HG03025 (cell line): ENCODE measurements around the gene MAPK12.
"Not testable (repeated sequence)": the region's sequence is repeated elsewhere in the genome, so short reads cannot be mapped to it uniquely, and the experiment has no call there.

Source experiments
- ATAC-seq: cut with Tn5 transposase; IDR thresholded peaks from one replicate; pipeline ENCODE4 v1.9.1; 2021; ENCODE audit warnings: mild to moderate bottlenecking, moderate library complexity; ENCODE audit not compliant: unreplicated experiment, low FRiP score

The MAPK12 gene

GRCh38 chr22:50282361-50283155, 21.1 kb upstream of the MAPK12 start:
- no peak for ATAC-seq

- ATAC-seq: no peak
Measured at GRCh38 chr22:50281957-50282356, 20.5 kb upstream of the MAPK12 start.

- ATAC-seq: no peak
Measured at GRCh38 chr22:50281384-50281760, 19.9 kb upstream of the MAPK12 start.

- no peak for ATAC-seq
Measured at GRCh38 chr22:50280708-50281383, 19.4 kb upstream of the MAPK12 start.

GRCh38 chr22:50280022-50280707, 18.7 kb upstream of the MAPK12 start:
- no peak for ATAC-seq

GRCh38 chr22:50278956-50279619, 17.6 kb upstream of the MAPK12 start:
- no peak for ATAC-seq

GRCh38 chr22:50278461-50278860, 17.0 kb upstream of the MAPK12 start:
- ATAC-seq: no peak

GRCh38 chr22:50277761-50278160, 16.3 kb upstream of the MAPK12 start:
- ATAC-seq: no peak

GRCh38 chr22:50276143-50276542, 14.7 kb upstream of the MAPK12 start:
- peak; percentile 65 for ATAC-seq

GRCh38 chr22:50275181-50276055, 13.9 kb upstream of the MAPK12 start:
- ATAC-seq: no peak

GRCh38 chr22:50274771-50275170, 13.3 kb upstream of the MAPK12 start:
- ATAC-seq: no peak

- no peak for ATAC-seq
Measured at GRCh38 chr22:50274311-50274710, 12.8 kb upstream of the MAPK12 start.

GRCh38 chr22:50273781-50274180, 12.3 kb upstream of the MAPK12 start:
- not testable (repeated sequence) for ATAC-seq

- not testable (repeated sequence) for ATAC-seq
Measured at GRCh38 chr22:50273352-50273751, 11.9 kb upstream of the MAPK12 start.

- no peak for ATAC-seq
Measured at GRCh38 chr22:50272044-50272802, 10.7 kb upstream of the MAPK12 start.

- ATAC-seq: no peak
Measured at GRCh38 chr22:50271519-50271970, 10.1 kb upstream of the MAPK12 start.

- no peak for ATAC-seq
Measured at GRCh38 chr22:50270666-50271394, 9.3 kb upstream of the MAPK12 start.

- ATAC-seq: no peak
Measured at GRCh38 chr22:50269970-50270665, 8.6 kb upstream of the MAPK12 start, which contains the start of gene MAPK11. Gene MAPK11 (minus strand): TSS chr22:50270380. CDS start chr22:50270292, 88 bp downstream.
